ENCODE measurements around the gene RBL1. TPM values are rescaled to one million over a fixed set of nuclear protein-coding genes. Genes with fewer than 3 reads are reported as not detected.
"Not testable (repeated sequence)": the region's sequence is repeated elsewhere in the genome, so short reads cannot be mapped to it uniquely, and the experiment has no call there.

The RBL1 gene
- total RNA-seq, 1 experiment from 2014 or later, result 14.6 TPM

DNA sequence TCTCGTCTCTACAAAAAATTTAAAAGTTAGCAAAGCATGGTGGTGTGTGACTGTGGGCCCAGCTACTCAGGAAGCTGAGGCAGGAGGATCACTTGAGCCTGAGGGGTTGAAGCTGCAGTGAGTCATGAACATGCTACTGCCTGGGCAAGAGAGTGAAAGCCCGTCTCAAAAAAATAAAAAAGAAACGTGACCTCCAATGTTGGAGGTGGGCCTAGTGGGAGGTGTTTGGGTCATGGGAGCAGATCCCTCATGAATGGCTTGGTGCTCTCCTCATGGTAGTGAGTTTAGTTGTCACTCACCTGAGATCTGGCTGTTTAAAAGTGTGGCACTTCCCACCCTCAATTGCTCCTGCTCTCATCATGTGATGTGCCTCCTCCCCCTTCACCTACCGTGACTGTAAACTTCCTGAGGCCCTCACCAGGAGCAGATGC lies 24.3 kb downstream of the RBL1 start:
- DNase-seq, result no peak
- Histone ChIP-seq H3K27ac (no peak overlapping the region), H3F3A (ENCODE audit: insufficient read depth, low read depth) (no peaks in the 10 kb centered on the region), H3K9me3 (ENCODE audit: insufficient read depth, low read depth) (no peaks in the 10 kb centered on the region), H3K4me1 (replicated peaks; ENCODE audit: insufficient read depth) (no peaks in the 10 kb centered on the region), H3K4me2 (no peak overlapping the region), H3K27me3 (ENCODE audit: insufficient read depth, low read depth) (no peaks in the 10 kb centered on the region), H3K36me3 (ENCODE audit: low read depth) (no peaks in the 10 kb centered on the region), H2AFZ (no peak overlapping the region), H3K79me2 (ENCODE audit: low read depth) (no peaks in the 10 kb centered on the region), H4K20me1 (ENCODE audit: insufficient read depth) (no peaks in the 10 kb centered on the region), H3K9me2 (ENCODE audit: insufficient read depth) (no peaks in the 10 kb centered on the region), H3K4me3 (no peak overlapping the region)
- BruUV-seq (replicated peaks), result no TSS peak
- CTCF ChIA-PET, result no interaction called here
- intact Hi-C loops (cut with micrococcal nuclease; ENCODE audit: unreplicated experiment), result no loop called here
- no peak for TF ChIP-seq EZH2 (IDR thresholded peaks at IDR 0.05; ENCODE audit: low read depth)
- TF ChIP-seq, protein P1, sequence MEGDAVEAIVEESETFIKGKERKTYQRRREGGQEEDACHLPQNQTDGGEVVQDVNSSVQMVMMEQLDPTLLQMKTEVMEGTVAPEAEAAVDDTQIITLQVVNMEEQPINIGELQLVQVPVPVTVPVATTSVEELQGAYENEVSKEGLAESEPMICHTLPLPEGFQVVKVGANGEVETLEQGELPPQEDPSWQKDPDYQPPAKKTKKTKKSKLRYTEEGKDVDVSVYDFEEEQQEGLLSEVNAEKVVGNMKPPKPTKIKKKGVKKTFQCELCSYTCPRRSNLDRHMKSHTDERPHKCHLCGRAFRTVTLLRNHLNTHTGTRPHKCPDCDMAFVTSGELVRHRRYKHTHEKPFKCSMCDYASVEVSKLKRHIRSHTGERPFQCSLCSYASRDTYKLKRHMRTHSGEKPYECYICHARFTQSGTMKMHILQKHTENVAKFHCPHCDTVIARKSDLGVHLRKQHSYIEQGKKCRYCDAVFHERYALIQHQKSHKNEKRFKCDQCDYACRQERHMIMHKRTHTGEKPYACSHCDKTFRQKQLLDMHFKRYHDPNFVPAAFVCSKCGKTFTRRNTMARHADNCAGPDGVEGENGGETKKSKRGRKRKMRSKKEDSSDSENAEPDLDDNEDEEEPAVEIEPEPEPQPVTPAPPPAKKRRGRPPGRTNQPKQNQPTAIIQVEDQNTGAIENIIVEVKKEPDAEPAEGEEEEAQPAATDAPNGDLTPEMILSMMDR (conservative IDR thresholded peaks at IDR 0.05), result no peak
- POLR2A ChIA-PET (ENCODE audit: unreplicated experiment), result no interaction called here

DNA sequence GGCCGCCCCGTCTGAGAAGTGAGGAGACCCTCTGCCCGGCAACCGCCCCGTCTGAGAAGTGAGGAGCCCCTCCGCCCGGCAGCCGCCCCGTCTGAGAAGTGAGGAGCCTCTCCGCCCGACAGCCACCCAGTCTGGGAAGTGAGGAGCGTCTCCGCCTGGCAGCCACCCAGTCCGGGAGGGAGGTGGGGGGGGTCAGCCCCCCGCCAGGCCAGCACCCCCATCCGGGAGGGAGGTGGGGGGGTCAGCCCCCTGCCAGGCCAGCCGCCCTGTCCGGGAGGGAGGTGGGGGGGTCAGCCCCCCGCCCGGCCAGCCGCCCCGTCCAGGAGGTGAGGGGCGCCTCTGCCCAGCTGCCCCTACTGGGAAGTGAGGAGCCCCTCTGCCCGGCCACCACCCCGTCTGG lies 26.2 kb downstream of the RBL1 start:
- H3K9me3 ChIP-seq (ENCODE audit: insufficient read depth, low read depth); H3K36me3 ChIP-seq (ENCODE audit: low read depth); H3K27me3 ChIP-seq (ENCODE audit: insufficient read depth, low read depth); H2AFZ ChIP-seq; H3K79me2 ChIP-seq (ENCODE audit: low read depth); H4K20me1 ChIP-seq (ENCODE audit: insufficient read depth); H3K4me1 ChIP-seq (replicated peaks; ENCODE audit: insufficient read depth); H3K27ac ChIP-seq; intact Hi-C loops (cut with micrococcal nuclease; ENCODE audit: unreplicated experiment); BruUV-seq (replicated peaks); H3F3A ChIP-seq (ENCODE audit: insufficient read depth, low read depth); H3K4me2 ChIP-seq; POLR2A ChIA-PET (ENCODE audit: unreplicated experiment); DNase-seq; H3K4me3 ChIP-seq; H3K9me2 ChIP-seq (ENCODE audit: insufficient read depth); CTCF ChIA-PET: not testable (repeated sequence)

DNA sequence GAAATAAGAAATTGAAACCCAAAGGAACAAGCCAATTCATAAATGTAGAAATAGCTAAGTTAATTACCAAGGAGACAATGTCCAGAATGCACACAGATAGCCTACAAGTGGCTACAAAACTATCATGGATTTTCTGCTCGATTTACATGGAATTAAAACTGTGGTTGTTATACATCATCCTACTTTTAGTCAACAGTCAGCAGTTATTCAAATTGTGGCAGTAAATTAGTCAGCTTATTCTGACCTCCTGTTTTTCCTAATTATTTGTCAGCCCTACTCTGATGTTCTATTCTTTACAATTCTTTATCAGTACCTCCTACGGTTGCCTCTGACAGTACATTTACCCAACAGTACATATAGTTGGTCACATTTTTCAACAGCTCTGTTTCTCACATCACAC lies 29.6 kb downstream of the RBL1 start:
- intact Hi-C loops (cut with micrococcal nuclease; ENCODE audit: unreplicated experiment), result no loop called here
- H3F3A ChIP-seq (ENCODE audit: insufficient read depth, low read depth), result no peaks in the 10 kb centered on the region
- H3K79me2 ChIP-seq (ENCODE audit: low read depth), result no peaks in the 10 kb centered on the region
- ChIA-PET POLR2A (ENCODE audit: unreplicated experiment) (no interaction called here), CTCF (no interaction called here)
- H3K4me3 ChIP-seq, result no peak overlapping the region
- no peaks in the 10 kb centered on the region for H3K9me2 ChIP-seq (ENCODE audit: insufficient read depth)
- H3K9me3 ChIP-seq (ENCODE audit: insufficient read depth, low read depth), result no peaks in the 10 kb centered on the region
- H2AFZ ChIP-seq, result no peak overlapping the region
- H3K27ac ChIP-seq, result no peak overlapping the region
- BruUV-seq (replicated peaks), result no TSS peak
- TF ChIP-seq, protein P1 (conservative IDR thresholded peaks at IDR 0.05), result no peak
- TF ChIP-seq EZH2 (IDR thresholded peaks at IDR 0.05; ENCODE audit: low read depth), result no peak
- no peaks in the 10 kb centered on the region for H3K4me1 ChIP-seq (replicated peaks; ENCODE audit: insufficient read depth)
- H4K20me1 ChIP-seq (ENCODE audit: insufficient read depth), result no peaks in the 10 kb centered on the region
- no peak for DNase-seq
- no peaks in the 10 kb centered on the region for H3K27me3 ChIP-seq (ENCODE audit: insufficient read depth, low read depth)
- H3K4me2 ChIP-seq, result no peak overlapping the region
- H3K36me3 ChIP-seq (ENCODE audit: low read depth), result no peaks in the 10 kb centered on the region

DNA sequence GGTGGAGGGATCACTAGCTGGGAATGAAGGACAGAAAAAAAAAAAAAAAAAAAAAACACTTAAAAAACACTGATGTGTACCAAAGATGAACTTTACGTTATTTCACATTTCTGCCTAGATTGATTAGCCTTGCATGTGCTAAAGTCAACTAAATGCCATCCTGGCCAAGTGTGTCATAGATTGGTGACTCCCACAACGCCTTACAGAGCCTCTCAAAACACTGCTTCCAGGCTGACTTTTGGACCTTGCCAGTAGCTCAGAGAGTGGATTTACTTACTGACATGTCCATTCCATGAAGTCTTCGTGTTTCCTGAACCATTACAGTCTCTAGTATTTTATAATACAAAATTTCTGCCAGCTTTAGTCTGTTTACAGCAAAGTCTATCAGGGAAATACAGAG lies 40.5 kb downstream of the RBL1 start:
- ChIA-PET CTCF (no interaction called here), POLR2A (ENCODE audit: unreplicated experiment) (interaction anchor here (0.7 kb wide), 1 partner anchor 1520 kb away, joined by 4 read pairs; no protein-coding TSS in a partner anchor)
- H3K4me3 ChIP-seq, result no peak overlapping the region
- no peaks in the 10 kb centered on the region for H3K79me2 ChIP-seq (ENCODE audit: low read depth)
- H2AFZ ChIP-seq, result no peak overlapping the region
- intact Hi-C loops (cut with micrococcal nuclease; ENCODE audit: unreplicated experiment), result no loop called here
- H4K20me1 ChIP-seq (ENCODE audit: insufficient read depth), result no peaks in the 10 kb centered on the region
- H3K9me3 ChIP-seq (ENCODE audit: insufficient read depth, low read depth), result no peaks in the 10 kb centered on the region
- no peaks in the 10 kb centered on the region for H3K27me3 ChIP-seq (ENCODE audit: insufficient read depth, low read depth)
- H3K4me2 ChIP-seq, result no peak overlapping the region
- H3K27ac ChIP-seq, result no peak overlapping the region
- no peaks in the 10 kb centered on the region for H3K9me2 ChIP-seq (ENCODE audit: insufficient read depth)
- DNase-seq, result no peak
- BruUV-seq (replicated peaks), result no TSS peak
- H3K36me3 ChIP-seq (ENCODE audit: low read depth), result peaks cover 4% of the 10 kb centered on the region; the same call in 1 of the 2 replicates
- H3K4me1 ChIP-seq (replicated peaks; ENCODE audit: insufficient read depth), result no peaks in the 10 kb centered on the region
- no peaks in the 10 kb centered on the region for H3F3A ChIP-seq (ENCODE audit: insufficient read depth, low read depth)
- TF ChIP-seq EZH2 (IDR thresholded peaks at IDR 0.05; ENCODE audit: low read depth), result no peak
- TF ChIP-seq, protein P1 (conservative IDR thresholded peaks at IDR 0.05), result no peak

All from PC-9 (cell line).